GM19239 (cell line): ENCODE measurements around the gene GUCD1.
"Not testable (repeated sequence)": the region's sequence is repeated elsewhere in the genome, so short reads cannot be mapped to it uniquely, and the experiment has no call there.

Experiments
- DNase-seq: peaks from one replicate; pipeline ENCODE4 v3.0.0; 2011; ENCODE audit warnings: low spot score; ENCODE audit not compliant: insufficient read length
- FAIRE-seq: peaks from 2 replicates; lab custom pipeline; 2011; peaks lifted over from hg19 to GRCh38; lab: Jason Lieb, UNC

GUCD1 gene

DNA sequence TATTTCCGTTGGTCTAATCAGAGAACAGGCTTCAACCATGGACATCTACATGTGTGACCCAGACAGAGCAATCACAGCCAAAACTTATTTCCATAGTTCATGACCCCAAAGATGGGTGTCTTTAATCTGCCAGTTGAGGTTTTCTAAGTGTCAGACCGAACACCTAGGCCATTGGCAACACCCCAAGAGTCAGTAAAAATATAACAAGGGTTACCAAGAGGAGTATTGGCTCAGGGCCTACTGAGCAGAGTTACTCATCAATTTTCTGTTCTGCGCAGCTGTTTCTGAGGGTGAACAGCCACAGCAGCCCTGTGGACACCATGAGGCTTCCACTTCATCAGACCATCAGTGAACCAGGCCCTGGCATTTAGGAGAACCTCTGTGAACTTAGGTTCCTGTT is 18.8 kb downstream of the GUCD1 start:
- DNase-seq (no peak), FAIRE-seq (no peak)

DNA sequence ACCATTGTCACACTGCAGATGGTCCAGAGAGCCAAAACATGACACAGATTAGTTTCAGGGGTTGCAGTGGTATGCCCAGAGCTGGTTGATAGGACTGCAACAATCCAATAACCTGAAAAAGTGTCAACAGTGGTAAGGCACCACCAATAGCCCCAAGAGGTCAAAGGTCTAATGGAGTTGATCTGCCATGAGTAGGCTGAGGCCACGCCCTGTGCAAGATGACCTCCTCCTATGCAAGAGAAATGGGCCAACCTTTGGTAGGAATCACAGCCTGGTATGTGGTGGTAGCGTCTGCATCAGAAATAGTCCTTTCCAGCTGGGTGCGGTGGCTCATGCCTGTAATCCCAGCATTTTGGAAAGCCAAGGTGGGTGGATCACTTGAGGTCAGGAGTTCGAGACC is 19.6 kb downstream of the GUCD1 start:
- no peak for FAIRE-seq

DNA sequence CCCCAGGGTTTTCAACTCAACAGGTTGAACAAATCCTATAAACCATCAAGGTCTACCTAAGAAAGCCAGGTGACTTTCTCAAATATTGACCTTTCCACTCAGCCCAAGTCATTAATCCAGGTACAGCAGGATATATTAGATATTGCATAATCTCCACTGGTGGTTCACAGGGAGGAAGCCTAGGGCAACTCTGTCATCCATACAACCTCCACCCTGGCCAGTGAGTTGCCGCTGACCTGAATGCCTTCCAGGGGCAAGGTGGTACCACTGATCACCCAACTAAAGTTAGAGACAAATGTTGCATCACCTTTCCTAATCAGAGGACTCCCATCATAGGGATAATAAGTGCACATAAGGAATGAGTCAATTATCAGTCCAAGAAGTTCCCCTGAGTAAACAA is 22.9 kb downstream of the GUCD1 start:
- DNase-seq, result no peak
- no peak for FAIRE-seq

More for the DNA sequence above, 19.6 kb downstream of the GUCD1 start:
- DNase-seq, result no peak

DNA sequence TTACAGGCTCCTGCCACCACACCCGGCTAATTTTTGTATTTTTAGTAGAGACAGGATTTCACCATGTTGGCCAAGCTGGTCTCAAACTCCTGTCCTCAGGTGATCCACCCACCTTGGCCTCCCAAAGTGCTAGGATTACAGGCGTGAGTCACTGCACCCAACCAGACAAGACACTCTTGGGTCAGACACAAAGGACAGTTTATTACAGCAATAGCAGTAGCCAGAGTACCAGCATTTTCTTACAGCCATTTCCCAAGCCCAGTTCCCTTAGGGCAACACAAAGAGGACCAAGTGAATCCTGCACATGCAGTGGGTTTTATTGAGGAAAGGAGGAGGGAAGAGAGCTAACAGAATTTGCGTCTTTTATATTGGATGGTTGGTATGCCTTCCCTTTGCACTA is 24.0 kb downstream of the GUCD1 start:
- not testable (repeated sequence) for DNase-seq, FAIRE-seq

DNA sequence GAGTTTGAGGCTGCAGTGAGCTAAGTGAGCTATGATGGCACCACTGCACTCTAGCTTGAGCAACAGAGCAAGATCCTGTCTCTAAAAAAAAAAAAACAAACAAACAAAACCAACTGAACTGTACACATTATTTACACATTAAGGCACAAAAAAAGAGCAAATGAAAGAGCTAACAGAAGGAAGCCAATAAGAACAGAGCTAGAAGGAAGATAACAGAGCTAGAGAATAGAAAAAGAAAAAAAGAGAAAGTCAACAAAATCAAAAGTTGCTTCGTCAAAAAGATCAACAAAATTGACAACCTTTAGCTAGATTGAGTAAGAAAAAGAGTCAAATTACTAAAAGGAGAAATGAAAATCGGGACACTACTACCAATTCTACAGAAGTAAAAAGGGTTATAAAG is 25.0 kb downstream of the GUCD1 start:
- FAIRE-seq (no peak), DNase-seq (no peak)

DNA sequence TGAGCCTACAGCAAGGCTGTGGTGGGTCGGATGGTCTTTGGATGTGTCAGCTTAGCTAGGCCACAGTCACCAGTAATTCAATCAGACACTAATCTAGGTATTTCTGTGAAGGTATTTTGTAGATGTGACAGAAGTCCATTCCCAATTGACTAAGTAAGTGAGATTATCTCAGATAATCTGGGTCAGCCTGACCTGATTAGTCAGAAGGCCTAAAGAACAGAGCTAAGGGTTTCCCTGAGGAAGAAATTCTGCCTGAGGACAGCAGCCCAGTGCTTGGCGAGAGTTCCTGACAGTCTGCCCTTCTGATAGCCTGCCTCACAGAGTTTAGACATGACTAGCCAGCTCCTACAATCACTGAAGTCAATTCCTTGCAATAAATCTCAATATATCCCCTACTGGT is 28.7 kb downstream of the GUCD1 start:
- DNase-seq (no peak), FAIRE-seq (no peak)

DNA sequence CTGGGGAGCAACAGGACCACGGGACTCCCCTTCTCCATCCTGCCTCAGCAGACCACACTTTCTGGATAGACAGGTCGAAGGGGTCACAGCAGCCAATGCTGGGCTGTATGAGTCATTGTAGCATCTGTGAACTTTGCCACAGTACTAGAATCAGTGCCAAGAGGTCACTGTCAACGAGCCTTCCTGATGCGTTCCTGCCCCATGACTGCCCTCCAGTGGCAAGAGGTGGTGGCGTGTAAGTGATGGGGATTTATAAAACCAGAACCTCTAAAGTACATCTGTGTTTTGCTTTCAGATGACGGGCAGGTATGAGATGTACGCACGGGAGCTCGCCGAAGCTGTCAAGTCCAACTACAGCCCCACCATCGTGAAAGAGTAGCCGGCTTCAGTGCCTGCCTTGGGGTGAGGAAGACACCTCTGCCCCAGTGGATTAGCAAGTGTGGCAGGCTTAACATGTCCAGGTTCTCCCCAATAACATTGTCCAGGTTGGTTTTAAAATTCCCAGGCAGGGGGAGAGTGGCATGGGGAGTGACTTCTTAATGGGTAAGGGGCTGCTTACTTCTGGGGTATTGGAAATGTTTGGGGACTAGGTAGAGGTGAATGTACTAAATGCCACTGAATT is 29.4 kb downstream of the GUCD1 start:
- DNase-seq (peak; percentile 81), FAIRE-seq (peak; percentile 97)

DNA sequence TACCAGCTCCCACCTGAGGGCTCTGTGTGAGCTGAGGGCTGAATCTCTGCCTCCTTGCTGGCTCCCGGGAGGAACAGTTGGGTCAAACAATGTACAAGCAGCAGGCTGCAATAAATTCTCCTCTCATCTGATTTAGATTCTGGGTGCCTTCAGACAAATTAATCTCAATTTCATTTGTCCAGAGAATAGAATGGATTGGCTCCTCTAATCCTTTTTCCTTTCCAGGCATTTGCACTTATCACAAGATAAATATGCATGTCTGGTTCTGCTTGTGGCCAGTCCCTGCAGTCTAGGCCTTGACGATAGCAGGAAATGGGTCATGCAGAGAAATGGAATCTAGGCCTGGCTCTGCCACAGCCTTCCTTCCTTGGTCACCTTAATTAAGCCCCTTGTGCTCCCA is 31.1 kb downstream of the GUCD1 start:
- FAIRE-seq (no peak), DNase-seq (no peak)

DNA sequence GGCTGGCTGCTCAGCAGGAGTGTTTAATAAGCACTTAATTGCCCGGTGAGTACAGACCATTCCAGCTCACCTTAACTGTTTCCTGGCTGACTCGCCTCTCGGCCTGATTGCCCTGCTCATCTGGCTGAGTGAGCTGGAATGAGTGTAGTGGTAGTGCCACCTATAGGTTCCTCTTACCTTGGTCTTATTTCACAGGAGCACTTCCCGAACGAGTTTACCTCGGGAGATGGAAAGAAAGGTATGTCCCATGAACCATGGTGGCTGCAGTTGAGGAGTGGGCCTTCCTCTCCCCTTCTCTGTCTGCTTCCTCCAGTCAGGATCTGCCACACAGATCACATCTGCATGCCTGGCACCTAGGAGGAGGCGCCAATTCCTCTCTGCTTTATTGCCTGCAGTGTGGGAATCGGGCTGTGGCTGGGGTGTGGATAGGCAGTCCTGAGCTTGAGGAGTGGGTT is 33.1 kb downstream of the GUCD1 start:
- peak; percentile 36 for DNase-seq
- peak; percentile 86 for FAIRE-seq

DNA sequence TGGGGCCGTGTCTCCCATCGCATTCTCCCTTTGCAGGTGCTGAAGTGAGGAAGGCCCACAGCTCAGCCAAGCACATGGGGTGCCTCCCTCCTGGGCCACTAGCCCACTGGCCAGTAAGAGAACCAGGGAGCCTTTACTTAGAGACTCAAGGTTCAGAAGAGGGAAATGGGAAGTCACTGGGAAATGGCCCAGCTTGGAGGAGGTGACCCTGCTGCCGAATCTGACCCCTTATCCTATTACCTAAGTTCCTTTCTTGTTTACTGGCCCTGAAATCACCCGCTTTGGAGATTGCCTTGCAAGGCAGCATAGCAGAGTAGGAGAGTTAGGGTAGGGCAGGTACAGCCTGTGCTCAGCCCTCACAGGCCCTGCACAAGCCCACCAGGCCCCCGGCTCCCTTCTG is 35.4 kb downstream of the GUCD1 start:
- no peak for FAIRE-seq
- no peak for DNase-seq

DNA sequence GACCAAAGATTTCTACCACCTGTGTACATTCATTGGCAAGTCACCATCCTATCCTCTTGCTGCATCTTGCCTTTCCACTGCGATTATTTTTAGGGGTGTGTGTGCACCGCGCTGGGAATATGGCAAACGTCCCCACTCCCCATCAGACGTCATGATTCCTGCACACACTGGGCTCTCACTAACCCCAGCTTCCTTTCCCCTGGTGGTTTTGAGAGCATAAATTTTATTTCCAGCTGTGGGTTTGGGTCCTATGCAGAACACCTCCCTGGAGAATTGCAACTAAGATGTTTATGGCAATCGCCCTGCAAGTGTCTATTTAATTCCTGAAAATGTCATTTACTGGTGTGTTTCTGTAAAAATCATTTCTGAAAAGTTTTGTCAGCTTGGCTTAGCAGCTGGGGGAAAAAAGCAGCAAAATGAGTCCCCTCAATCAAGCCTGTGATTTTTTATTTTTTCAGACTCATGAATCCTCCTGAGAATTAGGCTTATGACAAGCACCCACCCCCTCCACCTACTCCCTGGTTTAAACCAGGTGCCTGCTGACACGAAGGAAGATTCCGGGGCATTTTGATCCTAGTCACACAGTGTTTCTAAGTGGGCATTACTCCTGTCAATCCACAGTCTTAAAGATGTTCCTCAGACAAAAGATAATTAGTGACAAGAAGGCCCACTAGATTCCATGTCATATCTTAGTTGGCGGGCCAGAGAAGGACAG is 36.0 kb downstream of the GUCD1 start:
- no peak for DNase-seq
- no peak for FAIRE-seq

DNA sequence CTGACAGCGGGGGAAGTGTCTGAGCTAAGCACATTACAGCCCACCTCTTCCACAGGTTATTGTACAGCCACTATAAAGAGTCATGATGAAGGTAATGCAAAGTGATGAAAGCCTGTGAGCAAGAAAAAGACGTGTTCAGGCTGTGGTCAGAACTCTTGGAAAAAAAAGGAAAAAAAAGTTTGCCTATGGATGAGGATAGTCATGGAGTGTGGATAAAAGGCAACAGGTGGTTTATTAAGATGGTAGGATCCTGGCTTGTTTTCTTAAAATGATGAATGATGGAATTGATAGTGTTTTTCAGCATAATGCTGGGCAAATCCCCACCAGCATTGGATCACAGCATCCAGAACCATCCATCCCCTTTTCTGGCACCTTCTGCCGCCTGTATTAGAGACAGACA is 36.7 kb downstream of the GUCD1 start:
- no peak for FAIRE-seq
- no peak for DNase-seq

DNA sequence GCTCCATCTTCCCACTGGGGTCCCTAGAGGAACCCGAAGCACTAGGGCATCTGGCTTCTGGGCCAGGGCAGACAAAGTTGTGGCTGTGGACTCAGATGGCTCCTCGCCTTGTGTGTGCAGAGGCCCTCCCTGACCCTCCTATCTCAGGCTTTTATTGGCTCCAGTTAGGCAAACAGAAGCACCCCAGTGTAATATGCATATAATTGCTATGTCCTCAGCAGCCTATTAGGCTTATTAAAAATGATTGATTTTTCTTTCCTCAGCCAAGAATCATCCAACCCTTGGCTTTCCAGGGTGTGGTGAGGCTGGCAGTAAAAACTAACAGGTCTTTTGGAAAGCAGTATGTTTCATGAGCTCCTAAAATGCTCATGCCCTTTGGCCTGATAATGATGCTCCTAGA is 37.5 kb downstream of the GUCD1 start:
- DNase-seq (no peak), FAIRE-seq (no peak)

DNA sequence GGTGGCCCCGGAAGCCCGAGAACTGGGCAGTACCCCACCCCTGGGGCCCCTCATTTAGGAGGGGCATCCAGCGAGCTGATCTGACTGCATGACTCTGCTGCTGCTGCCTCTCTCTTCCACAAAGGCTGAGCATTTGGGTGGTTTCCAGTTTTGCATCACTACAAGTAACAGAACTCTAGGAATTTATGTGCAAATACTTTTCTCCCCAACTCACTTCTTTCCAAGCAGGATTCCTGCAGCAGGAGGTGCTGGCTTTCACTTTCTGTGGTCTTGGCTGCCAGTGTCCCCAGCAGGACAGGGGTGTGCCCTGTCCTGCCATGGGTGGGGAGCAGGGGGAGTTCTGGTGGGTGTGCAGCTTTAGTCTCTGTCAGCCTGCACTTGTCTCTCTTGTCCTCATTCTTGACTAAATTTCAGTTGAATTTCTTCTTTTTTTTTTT is 38.6 kb downstream of the GUCD1 start:
- DNase-seq, result no peak
- no peak for FAIRE-seq

DNA sequence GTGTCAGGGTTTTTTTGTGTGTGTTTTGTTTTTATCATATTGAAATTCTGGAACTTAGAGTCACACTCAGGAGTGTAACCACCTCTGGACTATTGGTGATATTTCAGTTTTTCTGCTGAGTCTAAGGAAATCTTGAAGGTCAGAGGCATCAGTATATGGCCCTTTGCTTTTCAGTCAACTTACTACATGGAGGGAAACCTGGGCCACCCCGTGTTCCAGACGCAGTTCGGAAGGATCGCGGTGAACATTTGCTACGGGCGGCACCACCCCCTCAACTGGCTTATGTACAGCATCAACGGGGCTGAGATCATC is 40.0 kb downstream of the GUCD1 start:
- FAIRE-seq (no peak), DNase-seq (no peak)

DNA sequence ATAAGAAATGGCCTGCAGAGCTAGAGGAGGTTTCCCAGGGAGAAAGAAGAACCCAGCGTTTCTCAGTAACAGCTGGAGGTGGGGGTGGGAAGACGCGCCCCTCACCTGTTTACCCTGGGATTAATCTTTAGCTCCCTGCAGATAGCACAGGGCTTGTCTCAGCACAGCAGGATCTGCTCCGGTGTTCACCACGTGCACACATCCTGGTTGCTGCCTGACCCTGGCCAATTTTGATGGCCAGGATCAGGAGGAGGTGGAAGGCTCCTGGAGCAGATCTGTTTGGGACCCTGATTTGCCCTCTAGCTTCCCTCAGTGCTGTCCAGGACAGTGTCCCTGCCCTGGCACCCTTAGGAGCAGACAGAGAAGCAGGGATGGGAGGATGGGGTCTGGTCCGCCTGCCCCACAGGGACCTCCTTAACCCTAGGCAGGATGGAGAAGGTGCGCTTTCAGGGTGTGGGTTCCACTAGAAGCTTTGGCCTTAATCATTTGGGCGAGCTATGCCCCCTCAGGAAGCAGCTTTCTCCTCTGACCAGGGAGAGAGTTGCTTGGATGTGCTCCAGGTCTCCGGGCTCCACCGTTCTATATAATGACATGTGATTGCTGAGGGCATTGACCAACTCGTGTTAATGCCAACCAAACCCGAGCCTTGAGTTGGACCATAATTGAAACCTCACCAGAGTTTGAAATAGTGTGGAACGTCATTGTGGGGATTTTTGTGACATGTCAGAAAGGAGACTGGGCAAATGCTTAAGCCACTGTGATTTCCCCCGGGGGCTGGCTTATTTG is 40.5 kb downstream of the GUCD1 start:
- peak; percentile 67 for FAIRE-seq
- no peak for DNase-seq

DNA sequence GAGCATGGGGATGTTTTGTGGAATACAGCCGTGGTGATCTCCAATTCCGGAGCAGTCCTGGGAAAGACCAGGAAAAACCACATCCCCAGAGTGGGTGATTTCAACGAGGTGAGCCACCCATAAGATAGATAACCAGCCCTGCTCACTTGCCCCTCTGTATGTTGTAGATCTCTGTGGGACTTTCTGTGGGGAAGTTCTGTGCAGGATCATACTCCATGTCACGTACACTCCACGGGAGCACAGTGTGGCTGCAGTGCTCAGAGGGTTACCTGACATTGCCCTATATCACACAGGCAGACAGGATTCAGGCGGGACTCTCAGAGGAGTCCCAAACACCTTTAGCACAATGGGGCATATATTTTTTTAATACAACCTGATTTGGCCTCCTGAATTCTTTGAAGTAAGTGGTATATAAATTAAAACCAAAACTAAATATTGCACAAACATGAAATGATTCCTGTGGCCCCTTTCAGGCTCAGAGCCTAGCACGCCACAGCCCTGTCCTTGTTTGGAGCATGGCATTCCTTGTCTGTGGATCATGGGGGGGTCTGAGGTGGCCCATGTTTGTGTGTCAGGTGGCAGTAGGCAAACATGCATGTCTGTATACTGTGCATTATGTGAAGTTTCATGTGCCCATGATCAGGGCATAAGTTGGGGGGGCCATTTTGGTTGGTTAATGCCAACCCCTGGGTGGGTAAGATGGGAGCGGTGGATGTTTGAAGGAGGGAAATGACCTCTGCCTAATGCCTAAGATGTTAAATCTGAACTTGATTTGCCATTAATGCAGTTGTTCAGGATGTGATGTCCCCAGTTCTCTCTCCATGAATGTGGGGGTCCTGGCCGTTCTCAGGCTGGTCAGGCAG is 41.3 kb downstream of the GUCD1 start:
- no peak for FAIRE-seq

DNA sequence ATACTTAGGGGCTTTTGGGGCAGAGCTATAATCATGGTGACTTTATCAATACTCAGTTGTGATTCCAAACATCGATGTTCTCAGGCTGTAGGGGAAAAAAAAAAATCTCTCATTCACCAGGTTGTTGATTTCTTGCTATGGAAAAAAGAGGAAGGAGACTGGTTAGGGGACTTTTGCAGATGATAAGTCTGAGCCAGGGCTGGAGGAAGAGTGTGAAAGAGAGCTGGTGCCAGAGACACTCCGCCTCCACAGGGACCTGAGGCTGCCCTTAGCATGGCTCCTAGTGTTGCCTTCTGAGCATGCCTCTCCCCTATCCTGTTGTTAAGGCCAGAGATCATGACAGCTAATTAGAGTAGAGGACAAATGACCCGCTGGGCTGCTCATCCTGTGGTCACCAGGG is 42.9 kb downstream of the GUCD1 start:
- FAIRE-seq, result no peak
- DNase-seq, result no peak

More for the DNA sequence above, 41.3 kb downstream of the GUCD1 start:
- no peak for DNase-seq

DNA sequence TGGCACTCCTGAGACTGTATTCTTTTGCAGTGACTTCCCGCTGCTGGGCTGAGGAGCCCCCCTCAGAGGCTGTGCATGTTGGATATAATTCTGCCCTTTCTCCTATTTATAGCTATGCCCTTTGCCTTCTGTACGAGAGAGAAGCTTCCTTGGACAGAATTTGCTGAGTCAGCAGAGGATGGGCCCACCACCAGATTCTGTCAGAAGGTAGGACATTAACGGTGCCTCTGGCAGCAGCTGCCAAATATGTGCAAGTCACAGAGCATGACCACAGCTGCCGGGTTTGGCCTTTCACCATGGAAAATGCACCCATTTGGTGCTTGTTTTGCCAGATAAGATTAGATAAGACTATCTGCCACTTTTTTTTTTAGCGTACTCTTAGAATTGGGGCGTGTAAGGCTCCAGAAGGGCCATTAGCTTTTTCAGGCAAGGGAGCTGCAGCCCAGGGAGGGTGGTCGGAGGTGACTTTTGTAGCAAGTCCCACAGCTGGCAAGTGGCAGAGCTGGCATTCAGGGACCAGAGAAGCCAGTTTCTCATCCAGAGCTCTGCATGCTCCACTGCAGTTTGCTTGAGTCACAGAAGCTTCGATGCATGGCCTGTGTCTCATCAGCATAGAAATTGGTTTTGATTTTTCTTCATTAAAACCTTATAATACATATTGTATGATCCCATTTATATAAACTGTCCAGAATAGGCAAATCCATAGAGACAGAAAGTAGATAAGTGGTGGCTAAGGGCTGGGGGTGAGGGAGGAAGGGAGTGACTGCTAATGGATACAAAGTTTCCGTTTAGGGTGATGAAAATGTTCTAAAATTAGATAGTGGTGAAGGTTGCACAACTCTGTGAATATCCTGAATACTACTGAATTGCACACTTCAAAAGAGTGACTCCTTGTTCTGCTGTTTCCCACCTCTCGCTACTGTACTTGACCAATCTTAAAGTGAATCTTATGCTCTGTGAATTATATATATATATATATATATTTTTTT is 44.0 kb downstream of the GUCD1 start:
- FAIRE-seq, result peak; percentile 56
- no peak for DNase-seq
